Measurements from ENCODE around the gene FOSL2.
A peak's percentile ranks its signal among the peaks of the same experiment; 100 is the strongest.

Gene FOSL2

DNA sequence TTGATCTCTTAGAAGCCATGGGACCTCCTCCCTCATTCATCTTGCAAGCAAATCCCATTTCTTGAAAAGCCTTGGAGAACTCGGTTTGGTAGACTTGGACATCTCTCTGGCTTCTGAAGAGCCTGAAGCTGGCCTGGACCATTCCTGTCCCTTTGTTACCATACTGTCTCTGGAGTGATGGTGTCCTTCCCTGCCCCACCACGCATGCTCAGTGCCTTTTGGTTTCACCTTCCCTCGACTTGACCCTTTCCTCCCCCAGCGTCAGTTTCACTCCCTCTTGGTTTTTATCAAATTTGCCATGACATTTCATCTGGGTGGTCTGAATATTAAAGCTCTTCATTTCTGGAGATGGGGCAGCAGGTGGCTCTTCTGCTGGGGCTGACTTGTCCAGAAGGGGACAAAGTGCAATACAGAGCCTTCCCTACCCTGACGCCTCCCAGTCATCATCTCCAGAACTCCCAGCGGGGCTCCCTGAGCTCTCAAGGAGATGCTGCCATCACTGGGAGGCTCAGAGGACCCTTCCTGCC is 20.0 kb downstream of the FOSL2 start:
- no peak for DNase-seq (ENCODE audit: low spot score)

GRCh38 chr2:28413152-28413898 is 20.7 kb downstream of the FOSL2 start:
- peak; percentile 52 for DNase-seq (ENCODE audit: low spot score)

DNA sequence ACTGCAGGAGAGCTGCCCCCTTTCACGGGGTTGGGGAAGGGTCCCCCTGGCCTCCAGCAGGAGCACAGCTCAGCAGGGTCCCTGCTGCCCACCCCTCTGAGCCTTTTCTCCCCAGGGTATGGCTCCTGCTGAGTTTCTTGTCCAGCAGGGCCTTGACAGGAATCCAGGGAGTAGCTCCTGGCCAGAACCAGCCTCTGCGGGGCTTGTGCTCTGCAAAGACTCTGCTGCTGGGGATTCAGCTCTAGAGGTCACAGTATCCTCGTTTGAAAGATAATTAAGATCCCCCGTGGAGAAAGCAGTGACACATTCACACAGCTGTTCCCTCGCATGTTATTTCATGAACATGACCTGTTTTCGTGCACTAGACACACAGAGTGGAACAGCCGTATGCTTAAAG is 21.2 kb downstream of the FOSL2 start:
- no peak for DNase-seq (ENCODE audit: low spot score)

- no peak for DNase-seq (ENCODE audit: low spot score)
Measured at GRCh38 chr2:28414583-28414982, 21.9 kb downstream of the FOSL2 start.

DNA sequence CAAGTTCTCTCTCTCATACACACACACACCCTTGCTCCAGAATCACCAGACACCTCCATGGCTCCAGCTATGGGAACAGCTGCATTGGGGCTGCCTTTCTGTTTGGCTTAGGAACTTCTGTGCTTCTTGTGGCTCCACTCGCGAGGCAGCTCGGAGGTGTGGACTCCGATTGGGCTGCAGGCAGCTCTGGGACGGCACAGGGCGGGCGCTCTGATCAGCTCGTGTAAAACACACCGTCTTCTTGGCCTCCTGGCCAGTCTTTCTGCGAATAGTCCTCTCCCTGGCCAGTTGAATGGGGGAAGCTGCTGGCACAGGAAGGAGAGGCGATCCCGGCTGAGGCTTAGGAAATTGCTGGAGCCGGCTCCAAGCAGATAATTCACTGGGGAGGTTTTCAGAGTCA is 22.4 kb downstream of the FOSL2 start:
- no peak for DNase-seq (ENCODE audit: low spot score)

GRCh38 chr2:28415715-28416114 is 23.1 kb downstream of the FOSL2 start:
- no peak for DNase-seq (ENCODE audit: low spot score)

- DNase-seq (ENCODE audit: low spot score), result no peak
Measured at GRCh38 chr2:28419003-28419402, 26.3 kb downstream of the FOSL2 start.

DNA sequence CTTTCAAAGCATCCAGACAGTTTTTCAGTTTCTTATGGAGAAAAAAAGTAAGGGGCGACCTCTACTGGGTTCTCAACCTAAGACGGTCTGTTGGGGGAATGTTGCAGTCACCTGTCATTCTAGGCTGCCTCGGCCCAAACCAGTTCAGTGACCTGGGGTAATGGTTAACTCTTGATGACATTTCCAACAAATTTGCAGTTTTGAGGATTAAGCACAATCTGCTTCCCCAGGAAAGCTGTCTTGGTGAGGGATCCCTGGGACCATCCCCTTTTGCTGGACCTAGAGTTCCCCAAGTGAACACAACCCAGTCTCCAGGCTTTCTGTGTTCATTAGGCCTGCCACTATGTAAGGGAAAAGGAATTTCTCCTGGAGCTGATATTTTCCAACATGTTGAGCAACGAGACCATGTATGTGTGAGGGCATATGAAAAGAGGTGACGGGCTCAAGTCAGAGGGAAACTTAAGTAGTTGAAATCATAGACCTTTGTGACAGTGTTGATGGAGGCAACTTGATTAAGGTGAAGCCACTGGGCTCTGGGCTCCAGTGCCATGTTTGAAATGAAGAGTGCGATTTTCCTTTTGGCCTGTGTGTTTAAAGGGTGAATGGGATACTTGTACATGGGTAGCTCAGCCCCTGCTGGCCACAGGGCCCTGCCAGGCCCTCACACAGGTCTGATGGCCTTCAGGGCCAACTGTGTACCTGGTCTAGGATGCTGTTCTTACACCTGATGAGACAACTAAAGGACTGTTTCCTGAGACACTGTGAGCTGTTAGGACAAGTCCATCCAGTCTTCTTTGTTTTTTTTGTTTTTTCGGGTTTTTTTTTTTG is 27.0 kb downstream of the FOSL2 start:
- DNase-seq (ENCODE audit: low spot score), result peak; percentile 55

- DNase-seq (ENCODE audit: low spot score), result no peak
Measured at GRCh38 chr2:28420722-28421121, 28.1 kb downstream of the FOSL2 start.

DNA sequence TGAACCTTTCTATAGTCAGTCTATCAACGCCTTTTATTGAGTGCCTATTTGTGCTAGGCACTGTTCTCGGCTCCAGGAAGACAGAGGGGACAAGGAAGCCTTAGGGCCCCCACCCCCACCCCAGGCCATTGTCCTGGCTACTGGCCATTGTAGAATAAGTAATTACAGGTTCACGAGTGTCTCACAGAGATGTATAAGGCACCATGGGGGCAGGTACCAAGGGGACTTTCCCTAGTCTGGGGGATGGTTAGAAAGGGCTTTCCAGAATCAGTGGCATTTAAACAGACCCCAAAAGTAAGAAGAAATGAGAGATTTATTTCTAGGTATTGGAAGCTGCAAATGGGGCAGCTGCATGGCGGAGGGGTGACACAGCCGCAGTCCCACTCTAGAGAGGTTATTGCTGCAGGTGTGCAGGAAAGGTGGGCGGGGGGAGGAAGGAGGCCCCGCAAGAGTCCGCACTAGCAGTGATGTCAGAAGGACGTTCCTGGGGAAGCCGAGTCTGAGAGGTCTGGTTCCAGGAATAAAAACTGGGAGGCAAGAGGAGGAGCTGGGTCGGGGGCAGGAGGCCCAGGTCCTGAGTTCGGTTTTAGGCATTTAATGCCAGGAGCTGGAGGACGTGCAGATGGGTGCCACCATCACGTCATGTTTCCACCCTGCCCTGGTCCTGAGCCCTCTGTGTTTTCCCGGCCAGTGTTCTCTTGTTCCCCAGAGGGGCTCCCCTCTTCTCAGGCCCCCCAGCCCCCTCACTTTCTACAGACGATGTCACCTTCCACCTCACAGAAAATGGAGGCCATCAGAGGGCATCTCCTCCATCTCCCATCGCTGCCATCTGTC is 30.5 kb downstream of the FOSL2 start:
- peak; percentile 58 for DNase-seq (ENCODE audit: low spot score)

DNA sequence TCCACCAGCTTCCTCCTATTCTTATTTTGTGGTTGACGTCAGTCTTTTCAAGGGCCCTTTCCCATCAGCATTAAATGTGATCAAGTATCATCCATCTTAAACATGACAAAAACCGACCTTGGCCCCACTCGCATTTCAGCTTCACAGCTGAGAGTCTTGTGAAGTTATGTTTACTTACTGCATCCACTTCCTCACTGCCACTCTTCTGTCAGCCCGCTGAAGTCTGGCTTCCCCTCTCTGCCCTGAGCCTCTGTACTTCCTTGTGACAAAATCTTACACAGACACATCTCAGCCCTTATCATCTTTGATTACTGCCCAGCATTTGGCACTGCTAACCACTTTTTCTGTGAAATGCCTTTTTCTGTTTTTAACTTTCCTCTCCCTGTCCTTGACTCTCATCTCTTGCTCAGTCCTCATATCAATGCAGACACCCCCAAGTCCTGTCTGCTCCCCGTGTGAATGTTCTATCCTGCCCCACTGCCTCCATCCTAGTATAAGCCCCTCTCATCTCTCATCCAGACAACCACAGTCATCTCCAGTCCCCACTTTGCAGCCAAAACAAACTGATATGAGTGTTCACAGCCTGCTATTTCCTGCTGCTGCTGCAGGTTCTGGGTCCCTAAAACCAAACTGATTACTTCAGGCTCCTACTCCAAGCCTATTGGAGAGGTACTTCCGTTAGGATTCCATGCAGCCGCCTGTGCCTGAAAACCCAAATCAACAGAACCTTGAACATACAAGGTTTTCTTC is 31.4 kb downstream of the FOSL2 start:
- peak; percentile 50 for DNase-seq (ENCODE audit: low spot score)

- no peak for DNase-seq (ENCODE audit: low spot score)
Measured at GRCh38 chr2:28424799-28425463, 32.3 kb downstream of the FOSL2 start.

- DNase-seq (ENCODE audit: low spot score), result no peak
Measured at GRCh38 chr2:28425464-28425835, 32.8 kb downstream of the FOSL2 start.

DNA sequence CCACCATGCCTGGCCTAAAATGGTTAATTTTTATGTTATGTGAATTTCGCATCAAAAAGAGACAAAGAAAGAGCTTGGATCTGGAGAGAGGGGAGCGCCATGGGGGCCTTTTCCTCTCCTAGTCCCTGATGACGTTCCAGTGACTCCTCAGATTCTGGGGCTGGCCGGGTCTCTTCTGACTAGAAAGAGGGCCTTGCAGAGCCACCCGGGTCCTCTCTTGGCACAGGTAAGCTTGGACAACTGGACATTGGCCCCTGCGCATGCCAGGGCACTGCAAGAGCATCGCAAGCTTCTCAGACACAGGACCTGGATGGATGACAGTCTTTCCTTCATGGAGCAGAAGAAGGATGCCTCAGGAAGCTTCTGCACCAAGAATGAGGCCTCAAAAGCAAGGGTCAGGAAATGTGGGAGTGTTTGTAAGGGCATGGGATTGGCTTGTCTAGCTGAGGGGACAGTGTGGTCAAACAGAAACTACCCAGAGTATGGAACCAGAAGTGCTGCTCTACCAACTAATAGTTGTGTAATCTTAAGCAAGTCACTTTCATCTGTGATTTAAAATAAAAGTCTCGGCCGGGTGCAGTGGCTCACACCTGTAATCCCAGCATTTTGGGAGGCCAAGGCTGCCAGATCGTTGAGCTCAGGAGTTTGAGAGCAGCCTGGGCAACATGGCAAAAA is 35.2 kb downstream of the FOSL2 start:
- no peak for DNase-seq (ENCODE audit: low spot score)

DNA sequence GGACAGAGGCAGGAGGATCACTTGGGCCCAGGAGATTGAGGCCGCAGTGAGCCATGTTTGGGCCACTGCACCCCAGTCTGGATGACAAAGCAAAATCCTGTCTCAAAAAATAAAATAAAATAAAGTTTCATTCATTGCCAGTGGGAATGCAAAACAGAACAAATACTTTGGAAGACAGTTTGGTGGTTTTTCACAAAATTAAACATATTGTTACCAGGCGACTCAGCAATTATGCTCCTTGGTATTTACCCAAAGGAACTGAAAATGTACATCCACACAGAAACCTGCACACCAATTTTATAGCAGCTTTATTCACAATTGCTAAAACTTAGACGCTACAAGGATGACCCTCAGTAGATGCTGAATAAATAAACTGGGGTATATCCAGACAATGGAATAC is 35.8 kb downstream of the FOSL2 start:
- no peak for DNase-seq (ENCODE audit: low spot score)

- DNase-seq (ENCODE audit: low spot score), result no peak
Measured at GRCh38 chr2:28429636-28430376, 37.1 kb downstream of the FOSL2 start.

- DNase-seq (ENCODE audit: low spot score), result no peak
Measured at GRCh38 chr2:28430377-28430765, 37.7 kb downstream of the FOSL2 start.

DNA sequence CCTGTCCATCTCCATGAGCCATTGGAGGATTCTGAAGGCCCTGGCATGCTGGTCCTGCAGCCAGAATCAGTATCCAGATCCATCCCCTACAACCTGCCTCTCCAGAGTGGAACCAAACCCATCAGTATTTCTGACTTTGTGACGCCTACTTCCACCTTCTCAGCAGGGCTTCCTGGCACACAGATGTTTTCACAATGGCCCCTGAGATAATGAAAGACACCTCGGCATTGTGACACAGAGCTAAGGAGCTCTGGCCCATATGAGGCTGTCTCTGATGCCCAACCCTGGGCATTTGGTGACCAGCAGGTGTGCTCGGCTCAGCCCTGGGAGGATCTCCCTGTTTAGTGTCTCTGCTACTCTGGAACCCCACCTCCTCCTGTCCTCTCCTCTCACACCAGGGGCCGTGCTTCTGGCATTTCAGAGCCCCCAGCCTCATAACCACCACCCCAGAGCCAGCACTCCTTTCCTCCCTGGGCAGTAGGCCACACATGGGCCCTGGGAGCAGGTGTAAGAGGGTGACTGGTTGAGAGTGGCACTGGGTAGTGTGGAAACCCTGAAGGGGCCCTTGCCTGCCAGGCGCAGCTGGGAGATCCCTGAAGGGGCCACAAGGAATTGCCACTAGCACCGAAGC is 38.2 kb downstream of the FOSL2 start:
- no peak for DNase-seq (ENCODE audit: low spot score)

DNA sequence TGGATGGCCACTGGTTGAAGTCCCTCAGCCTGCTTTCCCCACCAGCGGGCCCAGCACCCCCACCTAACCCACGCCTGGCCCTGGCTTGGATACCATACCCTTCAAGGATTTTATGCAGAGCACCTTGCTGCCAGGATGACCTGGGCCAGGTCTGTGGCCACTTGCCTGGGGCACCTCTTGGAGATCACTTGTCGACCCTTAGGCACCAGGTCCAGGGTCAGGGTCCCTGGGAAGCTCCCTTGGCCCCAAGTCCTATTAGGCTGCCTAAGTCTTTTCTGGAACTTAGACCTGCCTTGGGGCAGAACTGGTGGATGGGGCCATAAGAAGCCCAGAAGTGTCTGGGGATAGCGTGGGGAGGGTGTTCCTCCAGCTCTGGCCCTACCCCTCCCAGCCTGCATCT is 39.1 kb downstream of the FOSL2 start:
- DNase-seq (ENCODE audit: low spot score), result no peak
